HS-27A (cell line): ENCODE measurements around the gene MAGI1.
"Not testable (repeated sequence)": the region's sequence is repeated elsewhere in the genome, so short reads cannot be mapped to it uniquely, and the experiment has no call there.

Experiments
- DNase-seq: peaks from one replicate; pipeline ENCODE4 v3.0.0-alpha.2; 2012; ENCODE audit warnings: low read depth, missing footprints

Gene MAGI1

DNA sequence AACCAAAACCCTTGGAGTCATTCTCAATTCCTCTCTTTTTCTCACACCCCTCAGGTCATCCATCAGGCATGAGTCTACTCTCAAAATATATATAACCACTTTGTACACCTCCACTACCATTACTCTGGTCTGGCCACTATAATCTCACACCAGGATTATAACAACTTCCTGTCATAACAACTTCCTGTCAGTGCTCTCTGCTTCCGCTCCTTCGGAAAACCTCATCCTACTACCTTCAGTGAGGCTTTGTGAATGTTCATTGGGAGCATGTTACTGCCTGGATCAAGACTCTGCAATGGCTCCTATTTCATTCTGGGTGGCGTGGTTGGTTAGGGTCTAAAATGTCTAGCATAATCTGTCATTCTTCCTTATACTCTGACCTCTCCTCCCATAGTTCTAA is 447.4 kb downstream of the MAGI1 start:
- DNase-seq = no peak

DNA sequence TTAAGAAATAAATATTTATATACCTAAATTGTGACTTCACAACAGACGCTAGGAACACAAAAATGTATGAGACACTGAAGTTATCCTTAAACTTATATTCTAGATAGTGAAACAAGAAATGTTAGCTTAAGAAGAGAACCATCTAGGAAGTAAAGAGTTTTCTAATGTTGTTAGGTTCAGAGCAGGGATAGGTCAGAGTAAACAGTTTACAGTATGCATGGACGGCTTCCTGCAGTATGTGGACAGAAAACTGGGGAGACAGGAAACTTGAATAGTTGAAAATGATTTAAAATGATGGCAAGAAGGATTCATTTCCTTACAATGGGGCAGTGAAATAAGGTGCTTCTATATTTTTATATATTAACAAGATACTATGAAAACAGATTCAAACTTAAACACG is 449.8 kb downstream of the MAGI1 start:
- DNase-seq = no peak

DNA sequence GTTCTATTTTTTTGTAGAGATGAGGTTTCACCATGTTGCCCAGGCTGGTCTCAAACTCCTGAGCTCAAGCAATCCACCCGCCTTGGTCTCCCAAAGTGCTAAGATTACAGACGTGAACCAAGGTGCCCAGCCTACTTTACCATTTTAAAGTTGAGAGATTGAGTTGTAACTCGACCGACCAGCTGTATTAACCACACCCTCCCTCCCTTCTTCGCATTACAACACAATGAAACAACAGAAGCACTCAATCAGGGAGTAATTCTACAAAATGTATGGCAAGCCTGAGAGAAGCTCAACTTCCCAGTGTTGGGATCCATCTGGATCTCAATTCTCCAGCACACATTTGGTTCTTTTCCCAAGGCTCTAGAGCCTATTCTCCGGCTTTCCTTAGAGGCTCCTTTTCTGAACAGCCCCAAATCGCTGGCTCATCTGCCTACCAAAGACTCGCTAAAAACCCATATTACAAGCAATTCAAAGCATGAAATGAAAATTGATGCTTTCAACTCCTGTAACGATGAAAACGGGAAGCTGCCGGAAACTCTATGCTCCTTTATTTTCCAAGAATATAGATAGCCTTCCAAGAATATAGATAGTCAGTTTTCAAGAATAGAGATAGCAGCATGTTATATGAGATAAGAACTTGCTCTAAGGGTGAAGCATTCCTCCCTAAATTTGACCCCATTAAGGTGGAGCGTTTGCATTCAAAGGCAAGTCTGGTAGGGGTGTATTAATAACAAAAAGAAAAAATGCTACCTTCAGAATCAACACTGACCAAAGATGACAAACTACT is 450.9 kb downstream of the MAGI1 start:
- DNase-seq = no peak

DNA sequence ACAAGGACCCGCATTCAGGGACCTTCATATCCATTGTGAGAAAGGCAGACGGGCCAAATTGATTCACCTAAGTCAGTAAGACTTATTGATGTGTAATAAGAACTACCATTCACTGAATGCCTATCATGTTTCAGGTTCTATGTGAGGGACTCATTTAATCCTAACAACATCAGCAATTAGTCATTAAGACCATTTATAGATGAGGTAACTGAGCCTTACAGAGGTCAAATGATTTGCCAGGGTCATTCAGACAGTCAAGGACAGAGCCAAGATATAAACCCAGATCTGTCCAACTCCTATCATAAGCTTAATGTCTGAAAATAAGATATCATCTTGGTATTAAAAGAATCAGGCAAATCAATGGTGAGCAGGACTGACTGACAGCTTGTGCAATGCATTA is 453.8 kb downstream of the MAGI1 start:
- DNase-seq = no peak

DNA sequence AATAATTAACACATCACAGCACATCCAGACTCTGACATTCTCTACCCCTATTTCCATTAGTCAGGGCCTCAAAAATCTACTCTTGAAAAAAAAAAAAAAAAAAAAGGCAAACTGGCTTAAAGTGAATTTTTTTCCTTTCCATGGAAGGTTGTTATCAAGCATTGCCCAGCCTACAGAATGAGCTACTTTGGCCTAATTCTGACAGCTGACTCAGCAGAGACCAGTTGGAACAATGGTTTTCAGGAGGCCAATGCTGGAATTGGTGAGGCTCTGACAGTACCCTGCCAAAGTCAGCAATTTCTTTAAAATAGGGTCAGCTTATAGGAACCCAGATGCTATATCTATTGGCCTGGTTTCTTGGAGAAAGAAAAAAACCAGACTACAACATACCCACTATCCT is 454.7 kb downstream of the MAGI1 start:
- DNase-seq = no peak

DNA sequence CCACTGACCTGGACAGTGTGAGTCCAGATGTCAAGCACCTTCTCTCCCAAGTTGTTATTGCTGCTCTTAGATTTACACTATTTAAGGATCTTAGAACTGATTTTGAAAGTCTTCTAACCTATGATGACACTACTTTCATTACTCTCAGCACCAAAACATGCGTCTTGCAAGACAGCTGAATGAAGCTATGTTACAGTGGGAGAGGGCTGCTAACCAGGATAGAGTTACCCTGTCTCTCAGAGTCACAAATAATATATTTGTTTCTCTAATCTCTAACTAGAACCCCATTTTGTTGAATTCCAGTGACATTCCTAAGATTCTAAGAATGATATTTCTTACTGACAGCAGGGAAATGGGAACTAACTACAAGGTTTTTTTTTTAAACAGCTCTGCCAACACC is 455.5 kb downstream of the MAGI1 start:
- DNase-seq = no peak

DNA sequence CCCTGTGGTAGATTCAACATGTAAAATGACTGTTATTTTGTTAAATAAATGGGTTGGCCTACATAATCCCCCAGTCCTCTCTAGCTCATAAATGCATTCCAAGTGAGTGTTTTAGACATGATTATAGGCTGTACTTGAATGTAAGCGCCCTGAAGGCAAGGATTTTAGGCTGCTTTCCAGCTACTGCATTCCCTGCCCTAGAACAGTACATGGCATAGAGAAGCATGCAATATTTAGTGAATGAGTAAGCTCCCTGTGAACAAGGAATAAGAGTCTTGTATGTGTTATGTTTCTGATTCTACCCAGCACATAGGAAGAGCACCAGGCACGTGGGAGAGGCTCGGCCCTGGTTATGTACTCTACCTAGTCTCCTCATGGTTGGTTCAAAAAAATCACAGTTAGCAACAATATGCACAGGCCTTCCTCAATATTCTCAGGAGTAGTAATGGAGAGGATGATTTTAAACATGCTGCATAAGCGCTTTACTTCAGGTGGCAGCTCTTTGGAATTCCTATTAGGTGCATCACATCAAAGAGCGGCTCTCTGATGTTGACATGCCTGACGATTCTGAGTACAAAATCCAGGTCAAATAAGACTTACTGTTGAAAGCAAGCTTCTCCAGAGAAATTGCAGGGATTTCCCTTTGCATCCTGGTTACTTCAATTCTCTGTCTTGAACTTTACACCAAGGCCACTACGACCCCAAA is 456.6 kb downstream of the MAGI1 start:
- no peak for DNase-seq

DNA sequence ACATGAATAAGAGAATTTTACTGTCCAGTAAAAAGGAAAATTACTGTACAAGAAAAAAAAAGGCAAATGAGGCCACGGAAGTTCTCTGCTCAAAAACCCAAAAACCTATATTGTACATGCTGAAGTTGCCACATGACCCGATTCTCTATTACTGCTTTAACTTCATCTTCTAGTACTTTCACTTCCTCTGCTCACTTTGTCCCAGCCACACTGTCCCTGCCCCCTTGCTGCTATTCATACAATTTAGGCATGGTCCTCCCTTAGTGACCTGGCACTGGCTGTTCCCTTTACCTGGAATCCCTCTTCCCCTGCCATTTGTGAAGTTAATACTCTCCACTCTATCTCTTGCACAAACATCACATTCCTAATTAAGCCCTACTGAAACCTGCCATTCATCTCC is 457.4 kb downstream of the MAGI1 start:
- no peak for DNase-seq

DNA sequence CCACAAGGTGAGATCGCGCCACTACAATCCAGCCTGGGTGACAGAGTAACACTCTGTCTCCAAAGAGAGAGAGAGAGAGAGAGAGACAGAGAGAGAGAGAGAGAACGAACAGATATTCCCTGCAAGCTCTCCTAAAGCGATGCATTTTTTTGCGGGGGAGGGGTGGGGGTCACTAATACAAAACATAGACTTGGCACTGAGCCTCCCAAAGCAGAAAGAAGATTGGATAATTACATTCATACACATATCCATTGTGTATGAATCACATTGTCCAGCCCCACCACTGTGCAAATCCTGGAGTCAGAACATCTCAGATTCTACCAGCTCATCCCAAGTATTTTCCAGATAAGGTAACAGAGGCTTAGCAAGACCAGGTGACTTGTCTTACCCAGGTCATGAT is 459.9 kb downstream of the MAGI1 start:
- DNase-seq = no peak

DNA sequence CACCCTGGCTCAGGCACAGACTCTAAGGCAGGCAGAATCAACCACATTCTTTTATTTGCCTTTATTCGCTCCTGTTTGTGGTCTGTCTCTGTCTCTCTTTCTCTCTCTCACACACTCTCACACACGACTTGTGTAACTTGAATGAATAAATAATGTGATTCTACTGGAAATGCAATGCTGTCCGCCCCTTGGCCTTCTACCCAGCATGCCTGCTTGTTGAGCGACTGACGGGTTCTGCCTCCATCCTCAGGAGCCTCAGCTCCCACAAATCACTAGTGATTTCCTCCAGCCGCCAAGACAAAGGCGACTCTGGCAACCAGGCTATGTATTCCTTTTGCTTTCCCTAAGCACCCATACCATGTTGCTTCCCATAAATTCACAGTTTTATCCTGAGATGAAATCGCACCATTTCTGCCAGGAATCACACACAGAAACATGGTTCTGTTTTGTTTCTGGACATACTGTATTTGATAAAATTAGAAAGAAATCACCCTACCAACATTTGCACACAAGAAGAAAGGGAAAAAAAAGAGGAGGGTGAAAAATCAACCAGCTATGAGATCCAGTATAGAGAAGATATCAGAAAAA is 460.8 kb downstream of the MAGI1 start:
- DNase-seq = no peak

DNA sequence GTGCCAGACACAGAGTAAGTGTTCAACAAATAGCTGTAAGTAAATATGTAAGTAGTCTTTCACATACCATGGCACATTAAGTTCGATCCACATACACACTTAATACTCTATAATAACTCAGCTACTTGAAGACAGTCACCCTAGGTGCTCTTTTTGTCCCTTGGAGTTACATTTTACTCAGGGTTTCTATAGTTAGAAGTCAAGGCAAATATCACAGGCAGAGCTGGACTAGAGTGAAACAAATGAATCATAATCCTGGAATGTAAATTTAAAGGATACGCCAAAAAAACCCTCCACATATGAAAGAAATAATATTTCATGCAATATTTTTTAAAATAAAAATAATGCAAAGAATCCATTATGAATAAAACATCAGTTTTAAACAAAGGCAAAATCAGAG is 461.8 kb downstream of the MAGI1 start:
- DNase-seq = no peak

DNA sequence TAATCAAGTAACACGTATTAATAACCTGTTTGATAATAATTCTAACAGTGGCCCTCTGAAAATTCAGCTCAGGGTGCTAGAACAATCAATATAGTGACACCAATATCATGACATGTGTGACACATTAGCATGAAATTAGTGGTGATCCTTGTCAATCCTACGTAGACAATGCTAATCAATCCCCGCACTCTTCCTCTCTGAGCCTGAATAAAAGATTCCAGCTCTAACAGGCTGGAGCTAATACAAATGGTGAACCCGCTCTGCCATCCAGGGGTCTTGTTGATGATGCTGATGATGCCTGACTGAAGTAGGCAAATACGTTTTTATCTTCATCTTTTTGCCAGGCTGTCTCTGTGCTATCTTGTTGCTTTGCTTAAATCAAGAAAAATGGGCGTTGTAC is 462.5 kb downstream of the MAGI1 start:
- DNase-seq = no peak

DNA sequence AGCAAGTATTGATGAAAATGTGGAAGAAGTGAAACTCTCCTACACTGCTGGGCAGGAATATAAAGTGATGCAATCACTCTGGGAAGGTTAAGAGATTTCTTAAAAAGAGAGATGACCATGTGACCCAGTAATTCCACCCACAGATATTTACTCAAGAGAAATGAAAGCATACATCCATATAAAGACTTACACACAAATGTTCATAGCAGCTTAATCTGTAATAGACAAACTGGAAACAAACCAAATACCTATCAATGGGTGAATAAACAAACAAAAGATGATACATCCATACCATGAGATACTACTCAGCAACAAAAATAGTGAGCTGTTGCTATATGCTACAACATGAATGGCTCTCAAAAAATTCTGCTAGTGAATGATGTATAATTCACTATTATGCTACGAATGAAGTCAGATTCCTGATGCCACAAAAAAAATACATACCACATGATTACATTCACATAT is 463.3 kb downstream of the MAGI1 start:
- DNase-seq = peak; percentile 84

DNA sequence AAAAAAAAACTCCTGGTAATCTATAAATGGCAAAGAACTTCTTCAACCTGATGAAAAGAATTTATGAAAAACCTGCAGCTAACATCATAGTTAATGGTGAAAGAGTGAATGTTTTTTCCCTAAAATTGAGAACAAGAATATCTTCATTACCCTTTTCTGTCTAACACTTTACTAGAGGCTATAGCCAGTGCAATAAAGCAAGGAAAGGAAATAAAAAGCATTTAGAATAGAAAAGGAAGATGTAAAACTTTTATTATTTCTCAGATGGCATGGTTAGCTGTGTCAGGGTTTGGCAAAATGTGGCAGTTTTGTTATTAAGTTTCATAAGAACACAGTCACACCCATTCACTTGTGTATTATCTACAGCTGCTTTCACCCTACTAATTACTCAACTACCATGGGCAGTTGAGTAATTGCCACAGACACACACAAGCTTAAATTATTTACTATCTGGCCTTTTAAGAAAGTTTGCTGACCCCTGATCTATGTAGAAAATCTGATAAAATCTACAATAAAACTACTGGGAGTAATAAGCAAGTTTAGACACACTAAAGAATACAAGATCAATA is 465.1 kb downstream of the MAGI1 start:
- no peak for DNase-seq

DNA sequence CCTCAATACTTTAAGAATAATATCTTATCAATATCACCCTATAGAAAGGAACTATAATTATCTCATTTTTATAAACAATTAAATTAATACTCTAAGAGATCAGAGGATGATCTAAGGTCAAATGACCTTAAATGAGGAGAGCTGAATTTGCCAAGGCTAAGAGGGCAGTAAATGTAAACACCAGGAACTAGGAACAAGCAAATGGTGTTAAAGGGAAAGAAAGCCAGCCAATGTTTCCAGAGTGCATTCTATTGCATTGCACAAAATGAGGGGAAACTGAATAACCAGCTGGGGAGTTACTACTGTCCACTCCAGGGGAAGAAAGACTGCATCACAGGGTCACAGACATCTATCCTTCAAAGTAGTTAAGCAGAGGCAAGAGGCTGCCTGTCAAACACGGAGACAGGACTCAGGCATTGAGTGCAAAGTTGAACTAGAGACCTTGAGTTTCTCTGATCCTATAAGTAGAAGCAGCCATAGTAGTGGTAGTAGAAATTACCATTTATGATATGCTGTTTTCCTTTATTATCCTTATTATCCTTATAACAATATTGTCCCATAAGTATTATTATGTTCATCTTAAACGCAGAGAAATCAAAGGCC is 466.4 kb downstream of the MAGI1 start:
- DNase-seq = no peak

DNA sequence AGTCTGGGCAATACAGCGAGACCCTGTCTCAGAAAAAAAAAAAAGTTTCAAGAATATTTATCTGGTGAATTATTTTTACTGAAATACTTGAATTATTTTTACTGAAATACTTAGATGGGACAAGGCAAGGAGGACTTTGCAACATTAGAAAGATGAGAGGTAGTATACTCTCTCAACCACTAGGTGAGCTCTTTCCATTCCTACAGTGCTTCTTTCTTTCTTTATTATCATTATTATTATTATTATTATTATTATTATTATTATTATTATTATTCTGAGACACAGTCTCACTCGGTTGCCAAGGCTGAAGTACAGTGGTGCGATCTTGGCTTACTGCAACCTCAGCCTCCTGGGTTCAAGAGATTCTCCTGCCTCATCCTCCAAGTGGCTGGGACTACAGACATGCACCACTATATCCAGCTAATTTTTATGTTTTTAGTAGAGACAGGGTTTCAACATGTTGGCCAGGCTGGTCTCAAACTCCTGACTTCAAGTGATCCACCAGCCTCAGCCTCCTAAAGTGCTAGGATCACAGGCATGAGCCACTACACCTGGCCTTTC is 468.8 kb downstream of the MAGI1 start:
- no peak for DNase-seq

DNA sequence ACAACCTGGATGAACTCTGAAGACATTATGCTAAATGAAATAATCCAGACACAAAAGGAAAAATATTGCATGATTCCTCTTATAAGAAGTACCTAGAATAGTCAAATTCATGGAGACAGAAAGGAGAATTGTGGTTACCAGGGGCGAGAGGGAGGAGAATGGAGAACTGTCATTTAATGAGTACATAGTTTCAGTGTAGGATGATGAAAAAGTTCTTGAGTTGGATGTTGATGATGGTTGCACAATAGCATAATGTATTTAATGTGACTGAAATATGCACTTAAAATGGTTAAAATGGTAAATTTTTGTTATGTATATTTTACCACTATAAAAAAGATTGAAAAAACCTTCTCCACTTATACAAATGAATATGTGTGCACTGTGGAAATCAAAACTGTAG is 469.6 kb downstream of the MAGI1 start:
- DNase-seq = no peak

DNA sequence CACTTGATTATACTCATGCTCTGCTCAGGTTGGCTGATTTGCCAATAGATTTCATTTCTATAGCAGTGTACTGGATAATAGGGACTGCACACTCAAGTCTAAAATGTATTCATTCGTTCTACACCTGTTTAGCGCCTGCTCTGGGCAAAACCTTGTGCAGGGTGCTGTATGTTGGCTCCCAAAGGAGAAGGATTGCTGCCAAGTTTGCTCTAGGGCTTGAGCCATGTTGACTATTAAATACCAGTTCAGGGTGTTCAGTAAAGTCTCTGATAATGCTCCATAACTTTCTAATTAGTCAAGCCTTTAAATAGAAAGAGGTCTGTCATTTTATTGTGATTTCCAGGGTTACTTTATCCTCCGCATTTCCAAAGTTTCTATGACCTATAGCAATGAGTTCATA is 470.2 kb downstream of the MAGI1 start:
- DNase-seq = no peak

DNA sequence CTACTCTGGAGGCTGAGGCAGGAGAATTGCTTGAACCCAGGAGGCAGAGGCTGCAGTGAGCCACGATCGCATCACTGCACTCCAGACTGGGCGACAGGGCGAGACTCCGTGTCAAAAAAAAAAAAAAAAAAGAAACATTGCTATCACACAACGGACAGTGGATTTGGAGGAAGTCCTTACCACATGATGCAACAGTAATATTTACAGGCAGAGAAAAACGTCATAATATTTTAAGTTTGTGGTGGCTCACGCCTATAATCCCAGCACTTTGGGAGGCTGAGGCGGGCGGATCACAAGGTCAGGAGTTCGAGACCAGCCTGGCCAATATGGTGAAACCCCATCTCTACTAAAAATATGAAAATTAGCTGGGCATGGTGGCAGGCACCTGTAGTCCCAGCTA is 473.0 kb downstream of the MAGI1 start:
- not testable (repeated sequence) for DNase-seq

DNA sequence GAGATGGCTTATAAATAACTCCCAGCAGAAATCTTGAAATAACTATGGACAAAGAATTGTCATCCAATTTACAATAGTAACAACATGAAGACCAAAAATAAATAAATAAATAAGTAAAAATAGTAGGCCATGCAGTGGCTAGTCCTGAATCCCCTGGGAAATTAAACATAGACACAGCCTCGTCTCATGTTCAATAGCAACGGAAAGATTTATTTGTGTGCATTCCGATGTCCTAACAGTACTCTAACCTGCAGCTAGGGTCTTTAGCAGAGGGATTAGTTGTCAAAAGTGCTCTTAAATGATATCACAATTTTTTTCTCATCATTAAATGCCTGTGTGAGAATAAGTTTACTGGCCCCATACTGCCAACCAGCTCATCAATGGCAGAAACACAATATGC is 474.2 kb downstream of the MAGI1 start:
- DNase-seq = no peak

DNA sequence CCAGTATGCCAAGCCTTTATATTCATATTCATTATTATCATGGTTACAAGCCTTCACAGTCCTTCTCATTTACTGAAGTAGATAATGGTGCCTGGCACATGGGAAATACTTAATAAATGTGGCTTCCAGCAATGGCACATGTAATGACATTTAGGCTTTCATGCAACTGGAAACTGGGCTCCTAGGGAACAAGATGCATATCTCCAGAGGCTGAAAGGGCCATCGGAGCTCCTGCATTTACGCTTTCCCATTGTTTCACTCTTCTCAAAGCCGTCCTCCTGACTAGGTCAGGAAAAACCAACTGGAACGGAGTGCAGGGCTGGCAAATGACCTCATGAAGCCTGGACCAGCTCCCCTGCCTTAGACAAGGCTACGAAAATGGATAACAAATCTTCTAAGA is 474.9 kb downstream of the MAGI1 start:
- no peak for DNase-seq

DNA sequence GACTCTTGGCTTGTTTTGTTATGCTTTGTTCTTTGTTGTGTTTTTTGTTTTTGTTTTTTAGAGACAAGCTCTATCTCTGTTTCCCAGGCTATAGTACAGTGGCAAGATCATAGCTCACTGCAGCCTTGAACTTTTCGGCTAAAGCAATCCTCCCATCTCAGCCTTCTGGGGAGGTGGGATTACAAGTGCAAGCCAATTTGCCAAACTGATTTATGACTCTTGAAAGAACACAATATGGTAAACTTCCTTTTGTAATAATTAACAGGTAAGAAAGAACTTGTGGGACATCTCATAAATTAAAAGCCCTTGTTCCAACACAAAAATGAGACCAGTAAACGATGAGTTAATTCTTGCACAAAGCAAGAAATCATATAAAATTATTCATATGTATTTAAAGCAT is 476.3 kb downstream of the MAGI1 start:
- no peak for DNase-seq
